Breast epithelium (tissue), 3 donors: ENCODE data around the gene TBC1D2B.

ENCODE experiments used
- CTCF ChIP-seq, 3 donors: fragments of 450-650 bp; IDR thresholded peaks; one replicate each; pipeline ENCODE4 v1.5.1; 2016 to 2017; ENCODE audit warnings: antibody characterized with exemption in 3 of 3, mild to moderate bottlenecking in 3 of 3, moderate library complexity in 3 of 3
- POLR2A ChIP-seq: fragments of 450-650 bp; IDR thresholded peaks from one replicate; pipeline ENCODE4 v1.6.1; 2016; ENCODE audit warnings: antibody characterized with exemption, mild to moderate bottlenecking, moderate library complexity

- TF ChIP-seq CTCF (IDR thresholded peaks at IDR 0.05) = no peak
- no peak for TF ChIP-seq POLR2A
These were observed 69.3 kb downstream of the TBC1D2B start for GRCh38 chr15:78007964-78008886.
